Ishikawa (cell line): ENCODE measurements around the gene ADGRE1.

Experiments used
- CEBPB ChIP-seq: IDR thresholded peaks from 2 replicates; pipeline ENCODE4 v1.6.1; 2012
- CREB1 ChIP-seq: IDR thresholded peaks from 2 replicates; pipeline ENCODE4 v1.6.1; 2012; ENCODE audit warnings: low read depth
- EGR1 ChIP-seq: IDR thresholded peaks from 2 replicates; pipeline ENCODE4 v1.6.1; 2012
- EP300 ChIP-seq: IDR thresholded peaks from 2 replicates; pipeline ENCODE4 v1.6.1; 2012; ENCODE audit warnings: borderline replicate concordance
- FOXM1 ChIP-seq: IDR thresholded peaks from 2 replicates; pipeline ENCODE4 v1.6.1; 2012; ENCODE audit warnings: low read depth, borderline replicate concordance
- NFIC ChIP-seq: IDR thresholded peaks from 2 replicates; pipeline ENCODE4 v1.6.1; 2012
- RAD21 ChIP-seq: IDR thresholded peaks from 2 replicates; pipeline ENCODE4 v1.6.1; 2012; ENCODE audit warnings: low read depth
- REST ChIP-seq: IDR thresholded peaks from 2 replicates; pipeline ENCODE4 v1.6.1; 2012; ENCODE audit warnings: low read depth, mild to moderate bottlenecking
- TAF1 ChIP-seq: IDR thresholded peaks from 2 replicates; pipeline ENCODE4 v1.6.1; 2012; ENCODE audit warnings: low read depth, mild to moderate bottlenecking
- TCF12 ChIP-seq: IDR thresholded peaks from 2 replicates; pipeline ENCODE4 v1.6.1; 2012; ENCODE audit warnings: low read depth
- TEAD4 ChIP-seq: IDR thresholded peaks from 2 replicates; pipeline ENCODE4 v1.6.1; 2012
- USF1 ChIP-seq: IDR thresholded peaks from 2 replicates; pipeline ENCODE4 v1.6.1; 2012
- YY1 ChIP-seq: IDR thresholded peaks from 2 replicates; pipeline ENCODE4 v1.6.1; 2012; ENCODE audit warnings: low read depth
- ZBTB7A ChIP-seq: IDR thresholded peaks from 2 replicates; pipeline ENCODE4 v1.6.1; 2012; ENCODE audit warnings: low read depth
- TF ChIP-seq, protein P1 (sequence below): IDR thresholded peaks from 2 replicates; pipeline ENCODE4 v1.6.1; 2012

The ADGRE1 gene

DNA sequence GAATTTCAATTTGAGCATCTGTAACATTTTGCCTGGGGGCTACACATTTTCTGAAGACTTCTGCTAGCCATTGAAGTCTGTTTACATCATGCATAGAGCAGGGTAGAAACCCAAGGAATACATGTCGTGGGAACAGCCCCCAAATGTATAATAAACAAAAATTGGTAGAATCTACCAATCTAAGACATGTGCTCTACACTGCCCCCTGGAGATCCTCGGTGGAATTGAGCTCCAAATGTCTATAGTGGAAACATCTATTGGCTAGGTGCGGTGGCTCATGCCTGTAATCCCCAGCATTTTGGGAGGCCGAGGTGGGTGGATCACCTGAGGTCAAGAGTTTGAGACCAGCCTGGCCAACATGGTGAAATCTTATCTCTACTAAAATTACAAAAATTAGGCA lies 76.6 kb downstream of the ADGRE1 start:
- no peak for TF ChIP-seq REST
- TF ChIP-seq, protein P1, sequence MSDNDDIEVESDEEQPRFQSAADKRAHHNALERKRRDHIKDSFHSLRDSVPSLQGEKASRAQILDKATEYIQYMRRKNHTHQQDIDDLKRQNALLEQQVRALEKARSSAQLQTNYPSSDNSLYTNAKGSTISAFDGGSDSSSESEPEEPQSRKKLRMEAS: no peak
- TF ChIP-seq CREB1: no peak
- no peak for TF ChIP-seq EP300

DNA sequence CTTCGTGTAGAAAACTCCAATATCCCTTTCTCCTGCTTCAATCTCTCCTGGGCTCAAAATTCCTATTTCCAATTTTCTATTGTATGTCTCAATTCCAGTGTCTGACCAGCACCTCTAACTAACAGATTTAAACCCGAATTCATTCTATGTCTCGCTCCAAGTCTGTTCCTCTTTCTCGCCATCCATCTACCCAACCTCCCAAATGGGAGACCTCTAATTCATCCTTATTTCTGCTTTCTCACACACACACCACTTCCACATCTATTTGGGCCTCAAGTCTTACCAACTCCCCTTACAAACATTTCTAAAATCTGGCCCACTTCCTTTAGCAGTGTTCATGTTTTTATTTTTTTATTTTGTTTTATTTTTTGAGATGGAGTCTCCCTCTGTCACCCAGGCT lies 80.6 kb downstream of the ADGRE1 start:
- TF ChIP-seq, protein P1: no peak
- TF ChIP-seq CEBPB (no peak), ZBTB7A (no peak), YY1 (no peak), REST (no peak), CREB1 (no peak), TCF12 (no peak), USF1 (no peak), RAD21 (no peak), FOXM1 (no peak), TAF1 (no peak), EP300 (no peak), NFIC (no peak), EGR1 (no peak), TEAD4 (no peak)

GRCh38 chr19:6969490-6969889 lies 82.1 kb downstream of the ADGRE1 start:
- TF ChIP-seq REST: no peak
- TF ChIP-seq ZBTB7A: no peak
- no peak for TF ChIP-seq CREB1
- no peak for TF ChIP-seq RAD21
- TF ChIP-seq TAF1: no peak
- TF ChIP-seq CEBPB: no peak
- no peak for TF ChIP-seq NFIC
- TF ChIP-seq TEAD4: no peak

DNA sequence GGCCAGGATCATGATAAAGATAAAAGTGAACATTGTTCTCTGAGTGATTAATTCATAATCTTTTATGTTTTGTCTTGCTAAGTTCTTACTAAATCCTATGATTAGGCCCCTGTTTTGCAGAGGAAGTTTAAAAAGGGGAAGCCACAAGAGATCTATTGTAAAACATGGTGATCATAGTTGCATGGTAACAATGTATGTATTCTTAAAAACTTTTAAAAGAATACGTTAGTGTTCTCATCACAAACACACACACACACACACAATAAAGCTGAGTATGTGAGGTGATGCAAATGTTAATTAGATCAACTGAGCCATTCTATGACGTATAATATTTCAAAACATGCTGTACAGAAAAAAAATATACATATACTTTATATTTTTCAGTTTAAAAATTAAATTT lies 82.6 kb downstream of the ADGRE1 start:
- TF ChIP-seq REST (no peak), USF1 (no peak), CREB1 (no peak), YY1 (no peak), FOXM1 (no peak), EGR1 (no peak), CEBPB (no peak), TEAD4 (no peak), RAD21 (no peak), TAF1 (no peak), EP300 (no peak), ZBTB7A (no peak), NFIC (no peak), TCF12 (no peak)
- TF ChIP-seq, protein P1: no peak
